HCEC 1CT (cell line): ENCODE measurements around the gene BMP6.
A peak's percentile ranks its signal among the peaks of the same experiment; 100 is the strongest.
"Not testable (repeated sequence)": the region's sequence is repeated elsewhere in the genome, so short reads cannot be mapped to it uniquely, and the experiment has no call there.

Experiments
- DNase-seq: peaks from one replicate; pipeline ENCODE4 v3.0.0-alpha.2; 2017

BMP6 gene

GRCh38 chr6:7797386-7797785 lies 71.5 kb downstream of the BMP6 start:
- no peak for DNase-seq

GRCh38 chr6:7798751-7799150 lies 72.9 kb downstream of the BMP6 start:
- DNase-seq: no peak

- no peak for DNase-seq
These were observed 76.8 kb downstream of the BMP6 start for GRCh38 chr6:7802662-7803061.

GRCh38 chr6:7803214-7803613 lies 77.3 kb downstream of the BMP6 start:
- DNase-seq: no peak

- DNase-seq: no peak
These were observed 79.4 kb downstream of the BMP6 start for GRCh38 chr6:7805078-7805849.

- no peak for DNase-seq
These were observed 79.9 kb downstream of the BMP6 start for GRCh38 chr6:7805850-7806214.

GRCh38 chr6:7806711-7807110 lies 80.8 kb downstream of the BMP6 start:
- no peak for DNase-seq

- no peak for DNase-seq
These were observed 83.4 kb downstream of the BMP6 start for GRCh38 chr6:7809346-7809745.

- no peak for DNase-seq
These were observed 85.5 kb downstream of the BMP6 start for GRCh38 chr6:7811441-7811840.

GRCh38 chr6:7812623-7813022 lies 86.7 kb downstream of the BMP6 start:
- DNase-seq: no peak

- DNase-seq: no peak
These were observed 87.3 kb downstream of the BMP6 start for GRCh38 chr6:7813193-7813592.

- DNase-seq: no peak
These were observed 87.8 kb downstream of the BMP6 start for GRCh38 chr6:7813704-7814103.

- no peak for DNase-seq
These were observed 89.8 kb downstream of the BMP6 start for GRCh38 chr6:7815716-7816115.

GRCh38 chr6:7817184-7817583 lies 91.3 kb downstream of the BMP6 start:
- not testable (repeated sequence) for DNase-seq

GRCh38 chr6:7818257-7819214 lies 92.6 kb downstream of the BMP6 start:
- no peak for DNase-seq

GRCh38 chr6:7819431-7820015 lies 93.6 kb downstream of the BMP6 start:
- DNase-seq: peak; percentile 12

GRCh38 chr6:7820288-7820835 lies 94.5 kb downstream of the BMP6 start:
- DNase-seq: no peak

GRCh38 chr6:7821426-7821825 lies 95.5 kb downstream of the BMP6 start:
- DNase-seq: peak; percentile 6

- DNase-seq: no peak
These were observed 97.7 kb downstream of the BMP6 start for GRCh38 chr6:7823552-7823951.

- DNase-seq: no peak
These were observed 100.1 kb downstream of the BMP6 start for GRCh38 chr6:7825986-7826385.

GRCh38 chr6:7827142-7827541 lies 101.2 kb downstream of the BMP6 start:
- no peak for DNase-seq

- no peak for DNase-seq
These were observed 102.2 kb downstream of the BMP6 start for GRCh38 chr6:7828124-7828523.
